Stimulated activated CD8-positive, alpha-beta memory T cell treated with anti-CD3 and anti-CD28 coated beads, Interleukin-4, amount 100 ng/mL, for 48 hours (primary cell): ENCODE results near the gene HEG1.

Source experiments
- DNase-seq: peaks from one replicate; pipeline ENCODE4 v3.0.0-alpha.2; 2020

HEG1 gene

DNA sequence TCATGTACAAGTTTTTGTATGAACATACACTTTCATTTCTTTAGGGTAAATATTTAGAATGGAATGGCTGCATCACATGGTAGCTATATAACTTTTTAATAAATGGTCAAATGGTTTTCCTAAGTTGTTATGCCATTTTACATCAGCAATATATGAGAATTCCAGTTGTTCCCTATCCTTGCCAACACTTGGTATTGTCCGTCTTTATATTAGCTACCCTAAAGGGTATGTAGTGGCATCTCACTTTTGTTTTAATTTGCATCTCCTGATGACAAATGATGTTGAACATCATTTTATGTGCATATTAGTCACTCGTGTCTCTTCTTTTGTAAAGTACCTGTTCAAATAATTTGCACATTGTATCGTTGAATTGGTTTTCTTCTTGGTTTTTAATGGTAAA is 118.7 kb downstream of the HEG1 start:
- no peak for DNase-seq

DNA sequence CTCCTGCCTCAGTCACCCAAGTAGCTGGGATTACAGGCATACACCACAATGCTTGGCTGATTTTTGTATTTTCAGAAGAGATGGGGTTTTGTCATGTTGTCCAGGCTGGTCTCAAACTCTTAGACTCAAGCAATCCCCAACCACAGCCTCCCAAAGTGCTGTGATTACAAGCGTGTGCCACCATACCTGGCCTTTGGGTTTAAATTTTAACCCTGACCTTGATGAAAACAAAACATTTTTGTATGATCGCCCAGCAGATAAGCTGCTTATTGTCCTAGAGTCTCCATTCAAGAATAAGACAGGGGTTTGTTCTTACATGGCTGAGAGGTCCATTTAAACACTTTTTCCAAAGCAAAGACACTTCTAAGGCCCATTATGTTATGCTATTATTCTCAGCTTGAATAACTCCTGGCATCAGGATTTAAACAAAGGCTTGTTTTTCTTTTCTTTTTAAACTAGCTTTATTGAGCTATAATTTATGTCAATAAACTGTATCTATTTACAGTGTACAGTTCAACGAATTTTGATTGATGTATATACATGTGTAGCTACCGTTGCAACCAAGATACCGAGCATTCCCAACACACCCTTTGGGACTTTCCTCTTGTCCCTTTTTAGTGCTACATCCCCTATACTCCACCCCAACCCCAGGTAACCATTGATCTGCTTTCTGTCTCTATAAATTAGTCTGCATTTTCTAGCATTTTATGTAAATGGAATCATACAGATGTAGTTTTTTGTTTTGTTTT is 119.8 kb downstream of the HEG1 start:
- no peak for DNase-seq

DNA sequence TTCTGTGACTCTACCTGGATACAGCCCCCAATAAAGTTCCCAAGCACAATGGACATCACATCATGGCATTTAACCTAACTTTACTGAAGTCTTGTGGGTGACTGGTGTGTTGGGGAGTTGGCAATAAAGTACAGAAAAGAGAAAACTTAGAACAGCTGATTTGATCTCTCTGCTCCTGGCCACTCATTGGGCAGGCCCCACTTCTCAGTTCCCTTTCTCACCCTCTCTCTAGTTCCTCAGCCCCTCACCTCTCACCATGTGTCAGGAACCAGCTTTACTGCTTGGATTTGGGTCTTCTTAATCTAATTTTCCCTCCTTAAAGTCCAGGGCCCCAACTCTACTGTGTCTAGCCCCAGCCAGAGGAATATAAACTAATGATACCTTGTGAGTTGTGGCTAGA is 120.5 kb downstream of the HEG1 start:
- DNase-seq, result no peak

DNA sequence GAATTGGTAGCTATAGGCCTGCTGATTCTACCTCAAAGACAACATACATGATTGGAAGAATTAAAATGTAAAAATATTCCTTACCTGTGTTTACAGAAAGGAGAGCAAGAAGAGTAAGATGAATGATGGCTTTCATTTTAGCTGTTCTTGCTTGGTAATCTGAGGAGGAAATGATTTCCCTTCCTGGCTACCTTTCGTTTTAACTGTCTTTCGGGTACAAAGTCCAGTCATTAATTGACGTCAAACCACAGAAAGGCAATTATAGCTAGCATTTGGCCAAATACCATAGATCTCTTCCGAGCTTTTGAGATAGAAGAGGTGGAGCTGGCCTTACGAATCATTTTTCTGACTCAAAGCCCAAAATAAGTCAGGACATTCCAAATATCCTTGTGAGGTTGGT is 121.2 kb downstream of the HEG1 start, which contains the start of gene MUC13:
TSS of gene MUC13 (minus strand) at position 175 of the 400 bp plus-strand sequence. CDS start at position 136, 39 bp downstream.
- no peak for DNase-seq

DNA sequence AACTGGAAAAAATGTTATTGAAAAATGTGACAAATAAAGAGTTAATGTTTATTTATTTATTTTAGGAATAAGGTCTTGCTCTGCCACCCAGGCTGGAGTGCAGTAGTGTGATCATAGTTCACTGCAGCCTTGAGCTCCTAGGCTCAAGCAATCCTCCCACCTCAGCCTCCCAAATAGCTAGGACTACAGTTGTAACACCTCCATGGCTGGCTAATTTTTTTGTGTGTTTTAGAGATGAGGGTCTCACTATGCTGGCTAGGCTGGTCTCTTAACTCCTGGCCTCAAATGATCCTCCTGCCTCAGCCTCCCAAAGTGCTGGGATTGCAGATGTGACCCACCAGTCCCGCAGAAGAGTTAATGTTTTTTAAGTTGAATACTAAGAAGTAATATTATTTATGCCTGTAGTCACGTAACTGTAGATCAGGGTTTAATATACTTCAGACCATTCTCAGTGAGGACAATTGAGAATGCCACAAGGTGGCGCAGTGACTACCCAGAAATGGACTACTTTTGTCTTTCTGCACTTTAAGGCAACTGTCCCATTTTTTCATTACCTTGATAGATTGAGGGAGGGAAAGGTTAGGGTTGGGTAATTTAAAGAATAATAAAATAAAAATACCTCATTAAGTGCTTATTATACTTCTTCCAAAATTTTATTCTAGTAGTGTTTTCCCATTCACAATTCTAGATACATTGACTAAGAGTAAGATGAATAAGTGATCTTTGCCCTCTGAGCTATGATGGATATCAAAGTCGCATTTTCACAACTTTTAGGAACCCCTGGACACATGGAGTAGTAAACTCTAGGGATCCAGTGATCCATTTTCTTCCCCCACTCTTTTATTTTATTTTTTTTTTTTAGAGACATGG is 127.2 kb downstream of the HEG1 start:
- DNase-seq, result peak; percentile 75

DNA sequence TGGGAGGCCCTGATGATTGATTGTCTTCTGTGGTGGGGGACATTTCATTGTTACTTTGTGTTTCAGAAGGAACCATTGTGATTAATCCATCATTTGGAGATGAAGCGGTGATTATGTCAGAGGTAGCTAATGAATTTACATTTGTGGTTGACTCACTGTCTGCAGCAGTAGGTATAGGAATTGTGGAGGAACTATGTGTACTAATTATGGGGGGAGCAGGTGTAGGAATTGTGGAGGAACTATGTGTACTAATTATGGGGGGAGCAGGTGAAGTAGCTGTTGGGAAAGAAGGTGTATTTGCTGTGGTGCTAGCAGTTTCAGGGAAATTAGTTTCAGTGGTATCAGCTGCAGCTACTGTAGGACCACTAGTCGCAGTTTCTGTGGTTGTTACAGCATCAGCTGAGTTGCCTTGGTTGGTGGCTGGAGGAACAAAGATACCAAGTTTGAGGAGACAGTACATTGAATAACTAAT is 128.2 kb downstream of the HEG1 start:
- no peak for DNase-seq

DNA sequence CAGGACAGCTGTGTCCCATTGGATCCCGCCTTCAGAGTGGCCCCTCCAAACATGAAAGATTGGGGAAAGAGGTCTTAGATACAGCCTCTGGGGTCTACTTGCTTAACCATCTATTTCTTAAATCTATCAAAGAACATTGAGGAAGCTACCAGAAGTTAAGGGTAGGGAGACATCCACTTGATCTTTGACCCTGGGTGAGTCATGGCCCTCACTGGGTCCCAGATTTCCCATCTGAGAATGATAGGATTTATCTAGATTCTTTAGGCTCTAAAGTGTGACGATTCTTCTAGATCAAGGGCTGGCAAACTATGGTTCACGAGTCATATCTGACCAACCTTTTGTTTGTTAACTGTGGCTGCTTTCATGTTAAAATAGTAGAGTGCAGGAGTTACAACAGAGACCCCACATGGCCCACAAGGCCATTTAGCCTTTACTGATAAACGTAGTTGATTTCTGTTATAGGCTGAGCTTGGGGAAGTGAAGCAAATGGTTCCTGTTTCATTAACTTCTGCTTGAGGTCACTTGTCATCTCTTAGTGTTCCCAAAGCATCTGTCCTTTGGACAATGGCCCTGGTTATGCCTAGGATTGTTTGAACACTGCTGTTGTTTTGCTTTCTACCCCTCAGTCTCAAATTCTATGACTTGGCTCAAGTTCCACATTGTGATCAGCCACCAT is 129.2 kb downstream of the HEG1 start:
- DNase-seq, result no peak

DNA sequence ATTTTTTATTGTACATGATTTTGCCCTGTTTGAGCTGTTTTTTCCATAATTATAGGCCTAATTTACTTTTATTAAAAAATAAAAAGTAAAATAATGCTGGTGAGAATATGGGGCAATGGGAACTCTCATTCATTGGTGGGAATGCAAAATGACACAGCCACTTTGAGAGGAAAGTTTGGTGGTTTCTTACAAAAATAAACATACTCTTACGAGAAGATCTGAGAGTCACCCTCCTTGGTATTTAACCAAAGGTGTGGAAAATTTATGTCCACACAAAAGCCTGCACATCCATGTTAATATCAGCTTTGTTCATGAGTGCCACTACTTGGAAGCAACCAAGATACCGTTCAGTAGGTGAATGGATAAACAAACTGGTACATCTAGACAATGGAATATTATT is 131.1 kb downstream of the HEG1 start:
- no peak for DNase-seq

DNA sequence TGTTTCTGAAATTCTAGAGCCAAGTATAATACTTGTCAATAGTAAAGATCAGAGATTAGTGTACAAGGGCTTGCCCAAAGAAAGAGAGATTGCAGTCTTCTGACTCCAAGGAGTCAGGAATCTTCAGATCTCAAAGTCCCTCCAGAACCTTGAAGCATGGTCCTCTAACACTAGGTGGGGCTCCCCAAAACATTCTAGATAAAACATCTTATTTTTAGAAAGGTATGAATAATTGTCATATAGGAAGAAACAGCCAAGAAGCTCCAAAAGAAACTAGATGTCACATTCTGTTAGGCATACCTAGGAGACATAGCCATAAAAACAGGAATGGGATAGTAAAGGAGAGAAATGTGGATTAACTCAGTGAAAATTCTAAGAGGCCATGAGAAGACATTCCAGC is 132.0 kb downstream of the HEG1 start:
- no peak for DNase-seq

DNA sequence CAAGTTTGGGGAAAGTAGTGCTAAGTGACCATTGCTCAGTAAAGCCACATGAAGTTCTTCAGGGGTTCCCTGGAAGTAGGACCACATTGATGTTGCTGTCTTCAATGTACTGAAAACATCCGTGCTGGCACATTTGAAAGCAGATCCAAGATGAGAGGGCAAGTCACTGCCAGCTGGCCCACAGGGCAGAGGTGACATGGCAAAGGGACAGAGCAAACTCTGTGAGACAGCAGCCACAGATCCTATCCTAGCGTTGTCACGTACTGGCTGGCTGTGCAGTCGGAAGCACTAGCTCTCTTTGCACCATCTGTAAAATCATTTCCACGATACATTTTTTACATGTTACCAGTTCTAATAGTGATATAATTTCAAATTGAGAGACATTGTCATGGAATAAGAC is 135.1 kb downstream of the HEG1 start:
- DNase-seq, result no peak

DNA sequence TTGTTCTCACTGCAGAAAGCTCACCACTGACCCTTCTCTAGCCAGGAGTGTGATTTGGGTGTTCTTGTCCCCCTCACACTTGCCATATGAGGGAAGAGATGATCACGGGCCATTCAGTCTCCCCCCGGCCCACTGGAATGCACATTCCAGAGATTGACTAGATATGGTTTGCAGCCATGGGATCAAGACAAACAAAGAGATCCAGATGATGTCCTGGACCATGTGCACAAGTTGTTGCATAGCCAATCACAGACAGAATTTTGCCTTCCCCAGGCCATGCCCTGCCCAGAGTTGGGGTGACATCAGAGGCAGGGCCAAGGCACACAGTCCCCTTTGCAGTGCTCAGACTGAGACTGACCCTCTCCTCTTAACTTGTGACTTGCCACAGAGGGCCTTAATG is 136.0 kb downstream of the HEG1 start:
- no peak for DNase-seq

DNA sequence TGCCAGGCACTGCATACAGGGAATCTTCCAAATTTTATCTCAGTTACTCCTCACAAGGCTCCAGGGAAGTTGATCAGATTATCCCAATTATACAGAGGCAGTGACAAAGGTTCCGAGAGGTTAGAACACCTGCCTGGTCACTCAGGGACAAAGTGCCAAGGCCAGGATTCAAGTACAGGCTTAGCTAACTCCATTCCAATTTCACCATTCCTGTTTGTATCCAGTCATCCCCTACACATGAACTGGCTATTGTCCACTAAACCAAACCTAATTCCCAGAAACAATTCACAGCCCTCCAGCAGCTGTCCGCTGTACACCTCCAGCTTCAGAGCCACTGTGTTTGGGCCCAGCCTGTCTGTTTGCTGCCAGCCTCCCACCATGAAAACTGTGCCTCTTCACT is 137.3 kb downstream of the HEG1 start:
- no peak for DNase-seq

DNA sequence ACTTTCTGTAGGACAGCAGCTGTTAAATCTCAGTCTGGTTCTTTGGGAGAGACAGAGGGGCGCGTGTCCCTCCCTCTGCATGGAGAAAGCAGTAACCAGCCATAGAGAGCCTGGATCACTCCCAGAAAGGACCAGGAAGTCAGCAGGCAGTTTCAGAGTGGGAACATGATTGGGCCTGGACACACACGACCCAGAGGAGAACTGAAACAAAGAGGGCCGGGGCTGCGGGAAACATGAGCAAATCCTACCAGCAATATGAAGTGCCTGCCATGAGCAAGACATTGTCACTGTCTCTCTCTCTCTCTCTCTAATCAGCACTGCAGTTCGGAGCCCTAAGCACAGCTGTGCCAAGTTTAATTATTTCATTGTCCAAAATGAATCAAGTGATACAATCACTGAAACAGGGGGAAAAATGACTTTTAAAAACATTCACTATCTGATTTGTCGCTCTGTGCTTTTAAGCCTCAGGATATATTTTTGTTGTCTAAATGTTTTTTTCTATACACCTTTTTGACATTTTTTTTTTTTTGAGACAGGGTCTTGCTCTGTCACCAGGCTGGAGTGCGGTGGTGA is 138.9 kb downstream of the HEG1 start:
- no peak for DNase-seq
